ENCODE measurements around the gene GON4L. TPM values are rescaled to one million over a fixed set of nuclear protein-coding genes. Genes with fewer than 3 reads are reported as not detected.
A peak's percentile ranks its signal among the peaks of the same experiment; 100 is the strongest.
"Not testable (repeated sequence)": the region's sequence is repeated elsewhere in the genome, so short reads cannot be mapped to it uniquely, and the experiment has no call there.

The GON4L gene
- polyA plus RNA-seq, 2 of the 4 experiments (the other 2 are of a cell fraction) = 15.3 to 23.1 TPM

- POLR2A ChIA-PET = interaction anchor here (0.6 to 0.9 kb wide), 3 partner anchors 15 to 349 kb away, joined by 3 to 4 read pairs (median 3); no protein-coding TSS in a partner anchor
- Histone ChIP-seq H3K27ac (peak overlapping the region; percentile 80 to 87), H3K4me2 (peak overlapping the region; percentile 75), H3K4me3 (peak overlapping the region; percentile 48)
- CTCF ChIA-PET = interaction anchor here (1.8 kb wide), 1 partner anchor 16 kb away, joined by 5 read pairs; no protein-coding TSS in a partner anchor
- DNase-seq (ENCODE audit: low read depth in 1 of 2, low spot score in 1 of 2) (peak; percentile 73 to 98), ATAC-seq (peak; percentile 94 to 98)
- H3K9me3 ChIP-seq, H3K4me1 ChIP-seq, FAIRE-seq: not testable (repeated sequence)
- TF ChIP-seq, protein P1, sequence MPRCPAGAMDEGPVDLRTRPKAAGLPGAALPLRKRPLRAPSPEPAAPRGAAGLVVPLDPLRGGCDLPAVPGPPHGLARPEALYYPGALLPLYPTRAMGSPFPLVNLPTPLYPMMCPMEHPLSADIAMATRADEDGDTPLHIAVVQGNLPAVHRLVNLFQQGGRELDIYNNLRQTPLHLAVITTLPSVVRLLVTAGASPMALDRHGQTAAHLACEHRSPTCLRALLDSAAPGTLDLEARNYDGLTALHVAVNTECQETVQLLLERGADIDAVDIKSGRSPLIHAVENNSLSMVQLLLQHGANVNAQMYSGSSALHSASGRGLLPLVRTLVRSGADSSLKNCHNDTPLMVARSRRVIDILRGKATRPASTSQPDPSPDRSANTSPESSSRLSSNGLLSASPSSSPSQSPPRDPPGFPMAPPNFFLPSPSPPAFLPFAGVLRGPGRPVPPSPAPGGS (IDR thresholded peaks at IDR 0.05) = peak; percentile 65; the same call in 1 of the 3 replicates
- TF ChIP-seq REST (IDR thresholded peaks at IDR 0.05) (peak; percentile 54), HOXB5 (CRISPR knock-in tag; IDR thresholded peaks at IDR 0.05) (0 out of 2 replicates have a peak, but pooled peaks have one; percentile 27), POLR2A (IDR thresholded peaks at IDR 0.05; ENCODE audit: low read length) (peak; percentile 85), MYC (IDR thresholded peaks at IDR 0.05; ENCODE audit: borderline replicate concordance, low read length) (peak; percentile 77; the same call in 1 of the 2 replicates), CHD2 (IDR thresholded peaks at IDR 0.05; ENCODE audit: low read length, partially characterized antibody) (peak; percentile 55), GATA3 (IDR thresholded peaks at IDR 0.05; ENCODE audit: borderline replicate concordance) (peak; percentile 44; the same call in 1 of the 2 replicates), MAX (IDR thresholded peaks at IDR 0.05) (peak; percentile 84), JUN (IDR thresholded peaks at IDR 0.05) (peak in 1 of 2 experiments; percentile 66; a peak in 3 of 5 replicates), PHF8 (IDR thresholded peaks at IDR 0.05; ENCODE audit: borderline replicate concordance, low read depth) (peak; percentile 78; the same call in 1 of the 2 replicates)
- TF ChIP-seq, protein P2, sequence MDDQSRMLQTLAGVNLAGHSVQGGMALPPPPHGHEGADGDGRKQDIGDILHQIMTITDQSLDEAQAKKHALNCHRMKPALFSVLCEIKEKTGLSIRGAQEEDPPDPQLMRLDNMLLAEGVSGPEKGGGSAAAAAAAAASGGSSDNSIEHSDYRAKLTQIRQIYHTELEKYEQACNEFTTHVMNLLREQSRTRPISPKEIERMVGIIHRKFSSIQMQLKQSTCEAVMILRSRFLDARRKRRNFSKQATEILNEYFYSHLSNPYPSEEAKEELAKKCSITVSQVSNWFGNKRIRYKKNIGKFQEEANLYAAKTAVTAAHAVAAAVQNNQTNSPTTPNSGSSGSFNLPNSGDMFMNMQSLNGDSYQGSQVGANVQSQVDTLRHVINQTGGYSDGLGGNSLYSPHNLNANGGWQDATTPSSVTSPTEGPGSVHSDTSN (IDR thresholded peaks at IDR 0.05) = 0 out of 2 replicates have a peak, but pooled peaks have one; percentile 13
- 1% methylated on average over 45 of the region's 77 CpGs for WGBS (ENCODE audit: missing lambda C conversion rate)
Observed at GRCh38 chr1:155745284-155746228, 111.5 kb downstream of the GON4L start.

DNA sequence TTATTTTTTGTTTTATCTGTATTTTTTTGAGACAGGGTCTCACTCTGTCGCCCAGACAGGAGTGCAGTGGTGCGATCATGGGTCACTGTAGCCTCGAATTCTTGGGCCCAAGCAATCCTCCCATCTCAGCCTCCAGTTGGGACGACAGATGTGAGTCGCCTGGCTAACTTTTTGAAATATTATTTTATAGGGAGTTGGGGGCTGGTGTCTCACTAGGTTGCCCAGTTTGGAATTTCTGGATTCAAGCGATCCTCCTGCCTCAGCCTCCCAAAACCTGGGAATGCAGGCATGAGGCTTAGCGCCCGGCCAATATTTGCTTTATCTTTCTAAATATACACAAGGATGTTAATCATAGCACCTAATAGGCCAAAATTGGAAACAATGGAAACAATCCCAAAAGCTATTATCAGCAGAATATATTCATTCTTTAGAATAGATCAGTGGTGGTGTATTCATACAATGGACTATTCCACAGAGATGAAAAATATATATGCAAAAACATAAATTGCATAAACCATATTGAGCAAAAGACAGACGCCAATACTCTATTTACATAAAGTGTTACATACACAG lies 112.2 kb downstream of the GON4L start:
- TF ChIP-seq HDAC2 (IDR thresholded peaks at IDR 0.05) = no peak
- TF ChIP-seq BHLHE40 (IDR thresholded peaks at IDR 0.05; ENCODE audit: low read depth, low read length) = no peak
- TF ChIP-seq GATA3 (IDR thresholded peaks at IDR 0.05; ENCODE audit: borderline replicate concordance) = no peak
- no peak for TF ChIP-seq KDM1A (IDR thresholded peaks at IDR 0.05; ENCODE audit: low read depth)
- no peak for TF ChIP-seq ZSCAN20 (CRISPR knock-in tag; IDR thresholded peaks at IDR 0.05)
- TF ChIP-seq TFCP2L1 (CRISPR knock-in tag; IDR thresholded peaks at IDR 0.05) = no peak
- no peak for TF ChIP-seq JUN (IDR thresholded peaks at IDR 0.05)
- TF ChIP-seq EHMT2 (IDR thresholded peaks at IDR 0.05; ENCODE audit: low read depth) = no peak
- TF ChIP-seq, protein P3, sequence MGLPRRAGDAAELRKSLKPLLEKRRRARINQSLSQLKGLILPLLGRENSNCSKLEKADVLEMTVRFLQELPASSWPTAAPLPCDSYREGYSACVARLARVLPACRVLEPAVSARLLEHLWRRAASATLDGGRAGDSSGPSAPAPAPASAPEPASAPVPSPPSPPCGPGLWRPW (IDR thresholded peaks at IDR 0.05) = no peak
- peak overlapping the region; percentile 48 for H3K4me3 ChIP-seq
- POLR2A ChIA-PET = interaction anchor here (0.6 to 0.9 kb wide), 2 partner anchors 16 to 348 kb away, joined by 3 read pairs; no protein-coding TSS in a partner anchor
- H3K4me1 ChIP-seq = no peaks in the 10 kb centered on the region
- ATAC-seq (no peak), FAIRE-seq (no peak), DNase-seq (ENCODE audit: low read depth in 1 of 2, low spot score in 1 of 2) (no peak)
- CTCF ChIA-PET = interaction anchor here (1.8 kb wide), 1 partner anchor 16 kb away, joined by 5 read pairs; no protein-coding TSS in a partner anchor
- WGBS (ENCODE audit: missing lambda C conversion rate) = 81% methylated on average over 9 of the region's 9 CpGs
- H3K27ac ChIP-seq = peak overlapping the region; percentile 80 to 87
- H3K9me3 ChIP-seq = no peaks in the 10 kb centered on the region
- H3K4me2 ChIP-seq = peak overlapping the region; percentile 75

All from A549 (cell line).